ENCODE measurements around the gene PACRG.
"Not testable (repeated sequence)": the region's sequence is repeated elsewhere in the genome, so short reads cannot be mapped to it uniquely, and the experiment has no call there.

PACRG gene

DNA sequence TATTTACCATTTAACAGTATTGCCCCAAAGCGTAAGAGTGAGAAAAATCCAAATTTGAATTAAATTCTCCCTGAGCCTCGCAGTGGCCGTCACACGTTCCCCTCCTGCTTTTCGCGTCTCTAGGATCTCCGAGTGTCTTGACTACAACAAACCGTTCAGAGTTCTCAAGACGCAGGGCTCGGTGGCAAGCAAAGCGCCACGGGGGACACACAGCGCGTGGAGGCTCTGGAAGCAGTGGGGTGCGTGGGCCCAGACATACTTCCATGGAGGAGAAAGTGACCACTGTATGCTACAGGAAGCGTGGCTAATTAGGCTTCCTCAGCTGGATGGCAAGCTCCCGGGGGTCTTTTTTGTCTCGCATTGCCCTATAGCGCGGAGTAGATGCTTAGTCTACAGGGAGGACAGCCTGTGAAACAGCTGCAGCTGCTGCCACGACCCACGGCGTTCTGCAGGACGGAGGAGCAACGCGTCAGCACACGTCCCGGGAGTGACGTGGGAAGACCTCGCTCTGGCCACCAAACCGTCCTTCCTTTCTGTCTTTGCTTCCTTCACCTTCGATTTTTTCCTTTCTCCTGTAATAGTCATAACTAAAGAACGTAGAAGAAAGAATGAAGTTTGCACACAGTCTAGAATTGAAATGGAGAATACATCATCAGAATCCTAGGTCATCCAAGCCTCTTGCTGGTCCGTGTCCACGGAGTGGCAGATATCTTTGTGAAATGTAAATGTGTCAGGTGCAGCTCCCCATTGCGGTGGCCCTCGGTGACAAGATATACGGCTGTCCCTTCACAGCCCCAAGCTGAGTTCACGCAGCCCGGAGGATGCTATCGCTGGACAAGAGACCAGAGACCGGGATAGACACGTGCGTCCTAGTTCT is 582.6 kb downstream of the PACRG start:
- no peak for DNase-seq (ENCODE audit: low read depth)
- no peak overlapping the region for H3K4me3 ChIP-seq (ENCODE audit: low read depth, low read length)

DNA sequence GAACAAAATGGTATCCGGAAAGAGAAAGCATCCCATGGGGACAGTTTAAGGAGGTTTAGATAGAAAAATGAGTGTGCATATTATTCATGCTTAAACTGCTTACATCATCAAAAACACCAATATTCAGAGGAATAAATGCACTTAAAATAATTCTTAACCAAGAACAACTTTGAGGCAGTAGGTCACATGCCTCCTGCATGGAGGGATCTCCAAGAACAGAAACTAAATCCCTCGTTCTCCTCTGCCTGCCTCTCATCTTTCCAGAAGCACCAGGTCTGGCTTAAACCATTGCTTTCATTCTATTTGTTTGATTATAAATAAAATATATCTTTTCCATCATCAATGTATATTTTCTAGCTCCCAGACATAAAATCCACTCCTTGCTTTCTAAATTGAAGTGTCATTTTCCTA is 583.2 kb downstream of the PACRG start:
- TF ChIP-seq, protein P1, sequence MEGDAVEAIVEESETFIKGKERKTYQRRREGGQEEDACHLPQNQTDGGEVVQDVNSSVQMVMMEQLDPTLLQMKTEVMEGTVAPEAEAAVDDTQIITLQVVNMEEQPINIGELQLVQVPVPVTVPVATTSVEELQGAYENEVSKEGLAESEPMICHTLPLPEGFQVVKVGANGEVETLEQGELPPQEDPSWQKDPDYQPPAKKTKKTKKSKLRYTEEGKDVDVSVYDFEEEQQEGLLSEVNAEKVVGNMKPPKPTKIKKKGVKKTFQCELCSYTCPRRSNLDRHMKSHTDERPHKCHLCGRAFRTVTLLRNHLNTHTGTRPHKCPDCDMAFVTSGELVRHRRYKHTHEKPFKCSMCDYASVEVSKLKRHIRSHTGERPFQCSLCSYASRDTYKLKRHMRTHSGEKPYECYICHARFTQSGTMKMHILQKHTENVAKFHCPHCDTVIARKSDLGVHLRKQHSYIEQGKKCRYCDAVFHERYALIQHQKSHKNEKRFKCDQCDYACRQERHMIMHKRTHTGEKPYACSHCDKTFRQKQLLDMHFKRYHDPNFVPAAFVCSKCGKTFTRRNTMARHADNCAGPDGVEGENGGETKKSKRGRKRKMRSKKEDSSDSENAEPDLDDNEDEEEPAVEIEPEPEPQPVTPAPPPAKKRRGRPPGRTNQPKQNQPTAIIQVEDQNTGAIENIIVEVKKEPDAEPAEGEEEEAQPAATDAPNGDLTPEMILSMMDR (IDR thresholded peaks at IDR 0.05; ENCODE audit: insufficient read depth, low read depth, low read length, missing control alignments) = no peak
- H3K4me3 ChIP-seq (ENCODE audit: low read depth, low read length) = no peak overlapping the region
- no peak for DNase-seq (ENCODE audit: low read depth)

More for the DNA sequence above, 582.6 kb downstream of the PACRG start:
- TF ChIP-seq, protein P1 (IDR thresholded peaks at IDR 0.05; ENCODE audit: insufficient read depth, low read depth, low read length, missing control alignments) = no peak

DNA sequence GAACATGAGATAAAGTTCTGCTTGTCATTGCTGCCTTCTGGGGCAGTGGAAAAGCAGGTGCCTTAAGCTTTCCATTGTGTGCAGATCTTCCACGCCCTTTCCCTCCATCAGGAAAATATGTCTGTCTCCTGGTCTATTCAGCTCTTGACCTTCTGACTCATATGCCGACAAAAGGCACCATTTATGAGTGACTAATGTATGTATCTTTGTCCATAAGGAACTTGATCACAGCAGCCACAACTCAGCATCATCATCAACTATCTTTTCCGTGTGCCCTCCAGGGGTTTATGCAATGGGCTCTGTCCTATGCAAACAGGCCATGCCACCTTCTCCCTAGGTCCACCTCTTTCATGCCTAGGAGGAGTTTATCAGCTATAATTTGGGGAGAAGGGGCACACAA is 584.1 kb downstream of the PACRG start:
- no peak for DNase-seq (ENCODE audit: low read depth)
- no peak overlapping the region for H3K4me3 ChIP-seq (ENCODE audit: low read depth, low read length)
- TF ChIP-seq, protein P1 (IDR thresholded peaks at IDR 0.05; ENCODE audit: insufficient read depth, low read depth, low read length, missing control alignments) = no peak

DNA sequence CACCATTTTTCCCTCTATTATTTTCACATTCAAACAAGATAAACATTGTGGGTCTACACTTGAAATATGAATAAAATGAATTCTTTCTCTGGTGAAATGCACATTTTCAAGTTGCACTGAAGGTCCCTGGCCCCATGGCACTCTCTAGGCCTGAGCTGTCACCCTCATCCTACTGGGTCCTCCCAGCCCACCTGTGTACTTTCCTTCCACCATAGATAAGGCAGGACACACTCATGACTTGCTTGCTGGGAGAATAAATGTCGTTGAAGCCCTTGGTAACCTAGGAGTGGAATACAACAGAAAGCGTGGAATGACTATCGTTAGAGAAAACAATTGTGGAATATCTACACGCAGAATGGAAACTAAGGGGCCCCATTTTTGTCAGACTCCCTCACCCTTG is 585.8 kb downstream of the PACRG start:
- TF ChIP-seq, protein P1 (IDR thresholded peaks at IDR 0.05; ENCODE audit: insufficient read depth, low read depth, low read length, missing control alignments) = no peak
- H3K4me3 ChIP-seq (ENCODE audit: low read depth, low read length) = no peak overlapping the region
- DNase-seq (ENCODE audit: low read depth) = no peak

DNA sequence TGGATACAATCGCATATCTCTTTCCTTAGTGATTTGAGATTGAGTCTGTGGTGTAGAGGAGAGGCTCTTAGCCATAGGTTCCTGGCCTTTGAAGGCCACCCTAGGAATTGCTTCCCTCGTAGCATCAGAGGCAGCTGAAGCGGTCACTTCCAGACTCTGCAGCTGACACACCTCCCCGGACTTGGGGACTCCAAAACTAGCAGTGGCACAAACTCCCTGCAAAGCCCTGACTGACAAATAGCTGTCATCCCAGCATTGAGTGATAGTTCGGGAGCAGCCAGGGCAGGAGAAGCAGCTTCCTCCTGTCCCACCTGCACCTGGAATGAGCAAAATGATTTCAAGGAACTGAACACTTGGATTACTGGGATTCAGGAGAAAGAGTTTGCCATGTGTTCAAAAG is 586.2 kb downstream of the PACRG start:
- TF ChIP-seq, protein P1 (IDR thresholded peaks at IDR 0.05; ENCODE audit: insufficient read depth, low read depth, low read length, missing control alignments) = no peak
- no peak overlapping the region for H3K4me3 ChIP-seq (ENCODE audit: low read depth, low read length)
- DNase-seq (ENCODE audit: low read depth) = no peak

DNA sequence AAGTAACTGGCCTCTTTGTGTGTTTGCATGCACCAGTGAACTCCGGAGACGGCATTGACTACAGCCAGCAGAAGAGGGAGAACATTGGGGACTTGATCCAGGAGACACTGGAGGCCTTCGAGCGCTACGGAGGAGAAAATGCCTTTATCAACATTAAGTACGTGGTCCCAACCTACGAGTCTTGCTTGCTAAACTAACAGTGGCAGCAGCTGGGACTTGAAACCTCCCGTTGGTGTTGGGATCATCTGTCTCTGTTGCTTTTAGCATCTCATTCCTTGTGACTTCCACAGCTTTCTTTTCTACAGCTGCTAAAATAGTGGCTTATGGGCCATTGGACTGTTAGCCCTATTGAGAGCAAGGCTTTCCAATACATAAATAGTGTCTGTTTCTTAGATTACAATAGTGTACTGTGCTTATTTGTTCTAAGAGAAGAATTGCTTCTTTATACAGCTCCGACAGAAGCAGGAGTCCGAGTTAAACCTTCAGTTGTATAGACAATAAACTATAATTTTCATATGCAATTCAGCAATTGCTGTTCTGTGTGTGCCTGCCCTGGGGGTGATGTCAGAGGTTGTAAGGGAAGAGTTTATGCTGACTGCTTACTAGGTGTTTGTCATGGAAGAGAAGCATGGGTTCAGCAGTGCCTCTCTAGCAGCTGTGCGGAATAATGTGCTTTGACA is 587.2 kb downstream of the PACRG start:
- no peak for DNase-seq (ENCODE audit: low read depth)

DNA sequence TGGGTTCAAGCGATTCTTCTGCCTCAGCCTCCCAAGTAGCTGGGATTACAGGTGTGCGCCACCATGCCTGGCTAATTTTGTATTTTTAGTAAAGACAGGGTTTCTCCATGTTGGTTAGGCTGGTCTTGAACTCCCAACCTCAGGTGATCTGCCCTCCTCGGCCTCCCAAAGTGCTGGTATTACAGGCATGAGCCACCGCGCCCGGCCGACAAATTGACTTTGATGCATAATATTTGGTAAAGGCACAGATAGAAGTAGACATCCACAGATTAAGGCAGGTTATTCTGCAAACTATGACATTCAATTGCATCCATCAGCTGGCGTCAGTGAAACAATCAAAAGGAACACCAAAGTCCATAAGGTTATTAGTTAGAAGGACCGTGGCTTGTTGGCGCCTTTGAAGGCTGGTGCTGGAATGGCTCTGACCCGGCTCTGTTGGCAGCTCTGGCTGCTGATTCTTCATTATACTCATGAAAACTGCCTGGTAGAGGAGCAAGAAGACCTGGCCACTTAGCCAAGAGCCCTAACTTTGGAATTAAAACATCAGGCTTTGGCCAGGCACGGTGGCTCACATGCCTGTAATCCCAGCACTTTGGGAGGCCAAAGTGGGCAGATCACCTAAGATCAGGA is 589.2 kb downstream of the PACRG start:
- H3K4me3 ChIP-seq (ENCODE audit: low read depth, low read length); DNase-seq (ENCODE audit: low read depth): not testable (repeated sequence)

More for the DNA sequence above, 587.2 kb downstream of the PACRG start:
- TF ChIP-seq, protein P1 (IDR thresholded peaks at IDR 0.05; ENCODE audit: insufficient read depth, low read depth, low read length, missing control alignments) = no peak
- no peak overlapping the region for H3K4me3 ChIP-seq (ENCODE audit: low read depth, low read length)
